Body of pancreas (tissue), 4 donors: ENCODE results near the gene MLH1. TPM values are rescaled to one million over a fixed set of nuclear protein-coding genes. Genes with fewer than 3 reads are reported as not detected.

ENCODE experiments used
- ATAC-seq: fragments of 150-250 bp; one replicate; pipeline ENCODE4 v1.9.1; 2016
- DNase-seq, 4 donors: peaks; one replicate each; pipeline ENCODE4 v3.0.0-alpha.2; 2019
- H3K27ac ChIP-seq, 4 donors: fragments of 200-600 bp; sonication (generic); 1 replicate in 3 of 4; 2 replicates in 1 of 4; pipeline versions ENCODE4 v1.5.1 to v1.6.1; 2016 to 2019; ENCODE audit warnings: mild to moderate bottlenecking in 1 of 4, mixed read lengths in 1 of 4, moderate library complexity in 1 of 4
- H3K27me3 ChIP-seq, 2 donors: fragments of 200-600 bp; sonication (generic); one replicate each; pipeline ENCODE4 v1.6.0; 2016; ENCODE audit warnings: mild to moderate bottlenecking in 1 of 2
- H3K36me3 ChIP-seq, 2 donors: fragments of 200-600 bp; sonication (generic); replicated peaks in 1 of 2; 2 replicates each; pipeline ENCODE4 v1.5.1; 2016; ENCODE audit warnings: low read depth in 2 of 2; ENCODE audit not compliant: insufficient read depth in 1 of 2
- H3K4me1 ChIP-seq: fragments of 200-600 bp; sonication (generic); one replicate; pipeline ENCODE4 v1.6.0; 2016
- H3K4me3 ChIP-seq, 2 donors: fragments of 200-600 bp; sonication (generic); 1 replicate in 1 of 2; 2 replicates in 1 of 2; pipeline ENCODE4 v1.5.1; 2016 to 2019
- H3K9me3 ChIP-seq, 3 donors: fragments of 200-600 bp; sonication (generic); 1 replicate in 2 of 3; 2 replicates in 1 of 3; pipeline ENCODE4 v1.5.1; 2016
- CTCF ChIP-seq, 7 experiments: fragments of 450-650 bp in 4 of 7; fragments of 200-600 bp in 3 of 7; sonication (generic) in 3 of 7; IDR thresholded peaks; one replicate each; pipeline ENCODE4 v1.5.1; 2016 to 2019; ENCODE audit warnings: antibody characterized with exemption in 7 of 7
- POLR2A ChIP-seq, 3 donors: fragments of 450-650 bp; IDR thresholded peaks; one replicate each; pipeline ENCODE4 v1.6.1; 2016; ENCODE audit warnings: antibody characterized with exemption in 3 of 3, mild to moderate bottlenecking in 2 of 3
- WGBS, 2 donors: methylation state at CpG; one replicate each; pipeline ENCODE4 v1.1.5; 2017; 5-methylcytosine and 5-hydroxymethylcytosine counted together
- intact Hi-C: fragments of 100-400 bp; cut with DNase I; formaldehyde crosslinking; loops from one replicate; pipeline ENCODE4 v1.15.1; 2023
- total RNA-seq, 2 donors: library from RNA; depleted of rRNA; stranded (reverse); fragments of >200 nt; gene quantifications; one replicate each; pipeline ENCODE4 v1.1.0, GENCODE V29; 2016

MLH1 gene
- total RNA-seq, 2 donors from 2014 or later: 16.9 to 38.9 TPM

DNA sequence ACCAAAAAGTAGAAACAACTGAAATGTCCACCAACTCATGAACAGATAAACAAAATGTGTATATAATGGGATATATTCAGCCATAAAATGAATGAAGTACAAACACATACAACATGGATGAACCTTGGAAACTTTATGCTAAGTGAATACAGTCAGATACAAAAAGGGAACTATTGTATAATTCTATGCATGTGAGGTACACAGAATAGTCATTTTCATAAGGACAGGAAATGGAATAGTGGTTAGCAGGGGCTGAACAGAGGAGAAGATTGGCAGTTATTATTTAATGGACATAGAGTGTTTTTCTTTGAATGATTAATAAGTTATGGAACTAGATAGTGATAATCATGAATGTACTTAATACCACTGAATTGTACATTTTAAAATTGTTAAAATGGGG, 28.5 kb upstream of the MLH1 start:
- H3K9me3 ChIP-seq: no peaks in the 10 kb centered on the region
- no peaks in the 10 kb centered on the region for H3K27me3 ChIP-seq
- no peaks in the 10 kb centered on the region for H3K4me1 ChIP-seq
- ATAC-seq (no peak), DNase-seq (no peak)
- intact Hi-C loops: no loop called here
- H3K4me3 ChIP-seq: no peak overlapping the region
- TF ChIP-seq CTCF (IDR thresholded peaks at IDR 0.05) (no peak), POLR2A (IDR thresholded peaks at IDR 0.05) (no peak)
- H3K36me3 ChIP-seq: no peaks in the 10 kb centered on the region
- no peak overlapping the region for H3K27ac ChIP-seq

GRCh38 chr3:36965440-36965839, 27.9 kb upstream of the MLH1 start:
- Histone ChIP-seq H3K27ac (no peak overlapping the region), H3K27me3 (no peaks in the 10 kb centered on the region), H3K36me3 (no peaks in the 10 kb centered on the region), H3K9me3 (no peaks in the 10 kb centered on the region), H3K4me1 (no peaks in the 10 kb centered on the region), H3K4me3 (no peak overlapping the region)
- TF ChIP-seq POLR2A (IDR thresholded peaks at IDR 0.05) (no peak), CTCF (IDR thresholded peaks at IDR 0.05) (no peak)
- WGBS, 2 donors: 54 to 65% methylated on average over 3 of the region's 3 CpGs
- ATAC-seq: no peak
- no peak for DNase-seq
- intact Hi-C loops: no loop called here

GRCh38 chr3:36969085-36969484, 24.2 kb upstream of the MLH1 start:
- Histone ChIP-seq H3K9me3 (no peaks in the 10 kb centered on the region), H3K4me1 (no peaks in the 10 kb centered on the region), H3K27ac (no peak overlapping the region), H3K36me3 (no peaks in the 10 kb centered on the region), H3K27me3 (no peaks in the 10 kb centered on the region), H3K4me3 (no peak overlapping the region)
- DNase-seq: no peak
- TF ChIP-seq CTCF (IDR thresholded peaks at IDR 0.05) (no peak), POLR2A (IDR thresholded peaks at IDR 0.05) (no peak)
- WGBS, 2 donors: 83 to 89% methylated on average over 4 of the region's 4 CpGs
- intact Hi-C loops: no loop called here
- ATAC-seq: no peak

DNA sequence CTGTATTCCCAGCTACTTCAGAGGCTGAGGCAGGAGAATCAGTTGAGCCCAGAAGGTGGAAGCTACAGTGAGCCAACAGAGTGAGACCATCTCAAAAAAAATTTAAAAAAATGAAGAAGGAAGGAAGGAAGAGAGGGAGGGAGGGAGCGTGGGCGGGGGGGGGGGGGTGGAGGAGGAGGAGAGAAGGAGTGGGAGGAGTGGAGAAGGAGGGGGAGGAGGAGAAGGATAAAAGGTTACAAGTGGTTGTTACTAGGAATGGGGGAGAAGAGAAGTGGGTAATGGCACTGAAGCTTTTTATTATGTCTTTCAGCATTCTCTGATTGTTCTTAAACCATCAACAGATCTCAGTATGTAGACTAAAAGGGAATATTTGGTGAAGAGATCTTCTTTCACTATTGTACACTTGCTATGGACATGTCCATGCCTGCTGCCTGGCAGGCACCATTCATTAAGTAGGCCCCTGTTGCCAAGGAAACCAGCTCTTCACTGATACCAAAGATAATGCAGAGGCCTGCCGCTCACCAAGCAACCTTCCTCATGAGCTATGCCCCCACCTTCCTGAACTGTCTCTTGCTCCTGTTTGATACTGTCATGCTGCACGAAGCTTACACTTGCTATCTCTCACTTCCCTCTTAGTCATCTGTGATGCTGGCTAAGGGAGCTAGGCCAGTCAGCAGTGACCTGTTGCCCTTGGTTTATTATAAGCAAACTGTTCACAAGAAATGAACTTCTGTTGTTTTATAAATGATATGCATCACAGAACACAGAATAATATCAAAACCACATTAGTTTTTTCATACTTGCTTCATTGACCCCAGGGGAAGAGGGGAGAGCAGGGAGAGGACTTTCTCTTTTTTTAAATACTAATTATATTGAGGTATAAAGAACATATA, 23.5 kb upstream of the MLH1 start:
- H3K9me3 ChIP-seq: no peaks in the 10 kb centered on the region
- no peaks in the 10 kb centered on the region for H3K36me3 ChIP-seq
- no peak overlapping the region for H3K4me3 ChIP-seq
- H3K27me3 ChIP-seq: no peaks in the 10 kb centered on the region
- TF ChIP-seq CTCF (IDR thresholded peaks at IDR 0.05) (no peak), POLR2A (IDR thresholded peaks at IDR 0.05) (no peak)
- H3K27ac ChIP-seq: no peak overlapping the region
- H3K4me1 ChIP-seq: no peaks in the 10 kb centered on the region
- intact Hi-C loops: no loop called here
- ATAC-seq (no peak), DNase-seq (peak in 2 of 4 donors; percentile 19 to 45)
- WGBS, 2 donors: 61 to 80% methylated on average over 4 of the region's 4 CpGs

DNA sequence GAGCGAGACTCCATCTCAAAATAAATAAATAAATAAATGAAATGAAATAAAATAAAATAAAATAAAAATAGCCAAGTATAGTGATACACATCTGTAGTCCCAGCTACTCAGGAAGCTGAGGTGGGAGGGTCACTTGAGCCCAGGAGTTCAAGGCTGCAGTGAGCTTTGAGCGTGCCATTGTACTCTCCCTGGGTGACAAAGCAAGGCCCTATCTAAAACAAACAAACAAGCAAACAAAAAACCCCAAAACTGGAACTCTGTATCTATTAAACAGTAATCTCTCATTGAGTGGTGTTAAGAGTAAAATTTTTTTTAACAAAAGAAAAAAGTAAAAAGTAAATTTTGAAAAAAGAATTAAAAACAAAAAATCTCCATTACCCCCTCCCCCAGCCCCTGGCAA, 21.2 kb upstream of the MLH1 start:
- intact Hi-C loops: no loop called here
- H3K27me3 ChIP-seq: no peaks in the 10 kb centered on the region
- no peak for DNase-seq
- no peak for ATAC-seq
- no peak overlapping the region for H3K4me3 ChIP-seq
- H3K27ac ChIP-seq: no peak overlapping the region
- 70 to 72% methylated on average over 2 of the region's 2 CpGs for WGBS, 2 donors
- H3K36me3 ChIP-seq: no peaks in the 10 kb centered on the region
- no peaks in the 10 kb centered on the region for H3K4me1 ChIP-seq
- no peaks in the 10 kb centered on the region for H3K9me3 ChIP-seq
- no peak for TF ChIP-seq CTCF (IDR thresholded peaks at IDR 0.05)
- no peak for TF ChIP-seq POLR2A (IDR thresholded peaks at IDR 0.05)
